Adrenal gland (tissue), 5 donors: ENCODE results near the gene LCK.

Source experiments
- POLR2A ChIP-seq, 2 donors: fragments of 450-650 bp; IDR thresholded peaks; one replicate each; pipeline ENCODE4 v1.6.1; 2017; ENCODE audit warnings: antibody characterized with exemption in 2 of 2, mild to moderate bottlenecking in 2 of 2, moderate library complexity in 1 of 2
- TF ChIP-seq, protein P1 (sequence below), 6 experiments: fragments of 450-650 bp in 4 of 6; fragments of 200-600 bp in 2 of 6; sonication (generic) in 1 of 6; IDR thresholded peaks; 1 replicate in 5 of 6; 2 replicates in 1 of 6; pipeline versions ENCODE4 v1.5.1 to v1.8.0; 2016 to 2021; ENCODE audit warnings: antibody characterized with exemption in 6 of 6, mild to moderate bottlenecking in 2 of 6, moderate library complexity in 1 of 6
- donor health status: DM: no; HTN: no; CAD: no.

DNA sequence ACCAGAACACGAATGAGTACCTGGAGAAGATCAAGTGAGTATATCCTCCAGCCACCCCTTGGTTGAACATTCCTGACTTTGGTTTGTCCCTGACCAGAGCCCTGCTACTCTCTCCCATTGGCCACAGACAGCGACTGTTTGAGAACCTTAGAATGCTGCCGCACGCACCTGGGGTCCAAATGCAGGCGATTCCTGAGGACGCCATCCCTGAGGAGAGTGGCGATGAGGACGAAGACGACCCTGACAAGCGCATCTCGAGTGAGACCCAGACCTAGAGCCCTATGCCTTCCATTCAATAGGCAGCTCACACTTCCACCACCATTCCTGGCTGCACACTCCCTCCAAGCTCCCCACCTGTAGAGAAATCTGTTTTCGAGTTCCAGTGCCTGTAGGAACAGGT, 80.5 kb downstream of the LCK start:
- TF ChIP-seq, protein P1, sequence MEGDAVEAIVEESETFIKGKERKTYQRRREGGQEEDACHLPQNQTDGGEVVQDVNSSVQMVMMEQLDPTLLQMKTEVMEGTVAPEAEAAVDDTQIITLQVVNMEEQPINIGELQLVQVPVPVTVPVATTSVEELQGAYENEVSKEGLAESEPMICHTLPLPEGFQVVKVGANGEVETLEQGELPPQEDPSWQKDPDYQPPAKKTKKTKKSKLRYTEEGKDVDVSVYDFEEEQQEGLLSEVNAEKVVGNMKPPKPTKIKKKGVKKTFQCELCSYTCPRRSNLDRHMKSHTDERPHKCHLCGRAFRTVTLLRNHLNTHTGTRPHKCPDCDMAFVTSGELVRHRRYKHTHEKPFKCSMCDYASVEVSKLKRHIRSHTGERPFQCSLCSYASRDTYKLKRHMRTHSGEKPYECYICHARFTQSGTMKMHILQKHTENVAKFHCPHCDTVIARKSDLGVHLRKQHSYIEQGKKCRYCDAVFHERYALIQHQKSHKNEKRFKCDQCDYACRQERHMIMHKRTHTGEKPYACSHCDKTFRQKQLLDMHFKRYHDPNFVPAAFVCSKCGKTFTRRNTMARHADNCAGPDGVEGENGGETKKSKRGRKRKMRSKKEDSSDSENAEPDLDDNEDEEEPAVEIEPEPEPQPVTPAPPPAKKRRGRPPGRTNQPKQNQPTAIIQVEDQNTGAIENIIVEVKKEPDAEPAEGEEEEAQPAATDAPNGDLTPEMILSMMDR (IDR thresholded peaks at IDR 0.05): no peak
- TF ChIP-seq POLR2A (IDR thresholded peaks at IDR 0.05): no peak
